ENCODE data around the gene NCK1.

DNA sequence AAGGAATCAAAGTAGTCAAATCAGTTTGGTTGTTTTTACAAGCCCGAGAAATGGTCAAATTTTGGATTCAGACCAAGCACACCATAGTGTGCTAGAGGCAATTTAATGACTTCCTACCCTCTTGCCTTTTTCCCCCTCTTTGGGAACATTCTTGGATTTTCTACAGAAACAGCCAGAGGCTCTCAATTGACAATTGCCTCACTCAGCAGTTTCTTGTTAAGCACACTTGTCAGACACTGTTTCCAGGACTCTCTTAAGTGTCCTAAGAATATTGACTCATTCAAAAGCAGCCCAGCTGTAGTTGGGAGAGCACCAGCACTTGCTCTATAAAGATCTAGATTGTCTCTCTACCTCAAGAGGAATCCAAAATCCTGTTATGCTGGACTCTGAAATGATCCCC is 44.6 kb upstream of the NCK1 start:
- TF ChIP-seq, protein P1, sequence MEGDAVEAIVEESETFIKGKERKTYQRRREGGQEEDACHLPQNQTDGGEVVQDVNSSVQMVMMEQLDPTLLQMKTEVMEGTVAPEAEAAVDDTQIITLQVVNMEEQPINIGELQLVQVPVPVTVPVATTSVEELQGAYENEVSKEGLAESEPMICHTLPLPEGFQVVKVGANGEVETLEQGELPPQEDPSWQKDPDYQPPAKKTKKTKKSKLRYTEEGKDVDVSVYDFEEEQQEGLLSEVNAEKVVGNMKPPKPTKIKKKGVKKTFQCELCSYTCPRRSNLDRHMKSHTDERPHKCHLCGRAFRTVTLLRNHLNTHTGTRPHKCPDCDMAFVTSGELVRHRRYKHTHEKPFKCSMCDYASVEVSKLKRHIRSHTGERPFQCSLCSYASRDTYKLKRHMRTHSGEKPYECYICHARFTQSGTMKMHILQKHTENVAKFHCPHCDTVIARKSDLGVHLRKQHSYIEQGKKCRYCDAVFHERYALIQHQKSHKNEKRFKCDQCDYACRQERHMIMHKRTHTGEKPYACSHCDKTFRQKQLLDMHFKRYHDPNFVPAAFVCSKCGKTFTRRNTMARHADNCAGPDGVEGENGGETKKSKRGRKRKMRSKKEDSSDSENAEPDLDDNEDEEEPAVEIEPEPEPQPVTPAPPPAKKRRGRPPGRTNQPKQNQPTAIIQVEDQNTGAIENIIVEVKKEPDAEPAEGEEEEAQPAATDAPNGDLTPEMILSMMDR (IDR thresholded peaks at IDR 0.05; ENCODE audit: insufficient read depth, low read length, poor library complexity, severe bottlenecking) = no peak
- TF ChIP-seq EZH2phosphoT487 (conservative IDR thresholded peaks at IDR 0.05; ENCODE audit: low read length) = no peak
